H9 (cell line): ENCODE measurements around the gene CTNNBL1. TPM values are rescaled to one million over a fixed set of nuclear protein-coding genes. Genes with fewer than 3 reads are reported as not detected.

Experiments used
- DNase-seq: peaks from one replicate; pipeline ENCODE4 v3.0.0-alpha.2; 2017
- H2AFZ ChIP-seq: one replicate; pipeline ENCODE4 v1.6.1; 2013; ENCODE audit warnings: mild to moderate bottlenecking, low read length, control low read depth, moderate library complexity
- H2AK5ac ChIP-seq: 2 replicates; pipeline ENCODE4 v1.6.1; 2013; ENCODE audit warnings: low read length, control low read depth, mixed read lengths; ENCODE audit not compliant: insufficient read length
- H2BK120ac ChIP-seq: one replicate; pipeline ENCODE4 v1.6.1; 2013; ENCODE audit warnings: low read depth, mild to moderate bottlenecking, low read length, control low read depth, inconsistent platforms; ENCODE audit not compliant: poor library complexity, severe bottlenecking
- H2BK12ac ChIP-seq: 2 replicates; pipeline ENCODE4 v1.6.1; 2013; ENCODE audit warnings: low read length, control low read depth, mixed read lengths, low read depth; ENCODE audit not compliant: insufficient read length
- H2BK15ac ChIP-seq: 2 replicates; pipeline ENCODE4 v1.6.1; 2013; ENCODE audit warnings: low read depth, low read length, control low read depth
- H2BK20ac ChIP-seq: one replicate; pipeline ENCODE4 v1.6.1; 2013; ENCODE audit warnings: low read depth, mild to moderate bottlenecking, low read length, control low read depth, inconsistent platforms; ENCODE audit not compliant: poor library complexity, severe bottlenecking
- H2BK5ac ChIP-seq: 2 replicates; pipeline ENCODE4 v1.6.1; 2013; ENCODE audit warnings: low read length, control low read depth, mixed read lengths; ENCODE audit not compliant: insufficient read length
- H3K14ac ChIP-seq: 2 replicates; pipeline ENCODE4 v1.6.1; 2013; ENCODE audit warnings: low read length, control low read depth; ENCODE audit not compliant: insufficient read depth
- H3K18ac ChIP-seq: 2 replicates; pipeline ENCODE4 v1.6.1; 2013; ENCODE audit warnings: low read depth, mild to moderate bottlenecking, mixed read lengths, low read length, control low read depth; ENCODE audit not compliant: insufficient read length
- H3K23ac ChIP-seq: 2 replicates; pipeline ENCODE4 v1.6.1; 2013; ENCODE audit warnings: low read length, control low read depth, mixed read lengths, low read depth; ENCODE audit not compliant: insufficient read length
- H3K23me2 ChIP-seq: 2 replicates; pipeline ENCODE4 v1.6.1; 2013; ENCODE audit warnings: low read depth, mild to moderate bottlenecking, mixed read lengths, low read length, control low read depth; ENCODE audit not compliant: insufficient read length, poor library complexity, severe bottlenecking
- H3K27ac ChIP-seq: 2 replicates; pipeline ENCODE4 v1.5.1; 2013; ENCODE audit warnings: low read length, control low read depth, mixed read lengths, low read depth; ENCODE audit not compliant: insufficient read length
- H3K27me3 ChIP-seq: 2 replicates; pipeline ENCODE4 v1.6.1; 2013; ENCODE audit warnings: low read length, control low read depth, inconsistent platforms; ENCODE audit not compliant: insufficient read depth
- H3K4ac ChIP-seq: 2 replicates; pipeline ENCODE4 v1.6.1; 2013; ENCODE audit warnings: low read depth, mild to moderate bottlenecking, control low read depth, inconsistent platforms, low read length, moderate library complexity
- H3K4me1 ChIP-seq: 2 replicates; pipeline ENCODE4 v1.6.1; 2013; ENCODE audit warnings: low read length, control low read depth, inconsistent platforms; ENCODE audit not compliant: insufficient read depth
- H3K4me2 ChIP-seq: 2 replicates; pipeline ENCODE4 v1.6.1; 2013; ENCODE audit warnings: low read length, control low read depth, mixed read lengths; ENCODE audit not compliant: insufficient read length, insufficient read depth
- H3K56ac ChIP-seq: 2 replicates; pipeline ENCODE4 v1.6.1; 2013; ENCODE audit warnings: low read depth, mild to moderate bottlenecking, mixed read lengths, low read length, control low read depth; ENCODE audit not compliant: insufficient read length
- H3K79me1 ChIP-seq: 2 replicates; pipeline ENCODE4 v1.6.1; 2013; ENCODE audit warnings: low read depth, mild to moderate bottlenecking, moderate library complexity, low read length, control low read depth, inconsistent platforms; ENCODE audit not compliant: insufficient read depth, poor library complexity, severe bottlenecking
- H3K79me2 ChIP-seq: 2 replicates; pipeline ENCODE4 v1.6.1; 2013; ENCODE audit warnings: low read length, control low read depth, inconsistent platforms; ENCODE audit not compliant: insufficient read depth
- H3K9ac ChIP-seq: 2 replicates; pipeline ENCODE4 v1.6.1; 2013; ENCODE audit warnings: low read length, control low read depth, mixed read lengths; ENCODE audit not compliant: insufficient read length; ENCODE audit errors: extremely low read depth
- H3K9me3 ChIP-seq: one replicate; pipeline ENCODE4 v1.6.1; 2013; ENCODE audit warnings: low read depth, low read length, inconsistent platforms; ENCODE audit not compliant: control insufficient read depth
- H3T11ph ChIP-seq: one replicate; pipeline ENCODE4 v1.6.1; 2013; ENCODE audit warnings: mild to moderate bottlenecking, low read length, control low read depth, inconsistent platforms
- H4K20me1 ChIP-seq: one replicate; pipeline ENCODE4 v1.6.1; 2013; ENCODE audit not compliant: control insufficient read depth, insufficient read length, insufficient read depth
- H4K5ac ChIP-seq: 2 replicates; pipeline ENCODE4 v1.6.1; 2013; ENCODE audit warnings: low read depth, mild to moderate bottlenecking, mixed read lengths, low read length, control low read depth; ENCODE audit not compliant: insufficient read length
- H4K8ac ChIP-seq: replicated peaks from 2 replicates; pipeline ENCODE4 v1.6.1; 2013; ENCODE audit warnings: low read length, control low read depth, mixed read lengths, low read depth; ENCODE audit not compliant: insufficient read length
- H4K91ac ChIP-seq: 2 replicates; pipeline ENCODE4 v1.6.1; 2013; ENCODE audit warnings: low read depth, mild to moderate bottlenecking, moderate library complexity, mixed read lengths, low read length, control low read depth; ENCODE audit not compliant: insufficient read length
- H3K27ac Mint-ChIP-seq, 3 experiments: 2 replicates in 2 of 3; 3 replicates in 1 of 3; pipeline ENCODE4 v1.8.0; 2020 to 2021; ENCODE audit warnings: mixed read lengths in 3 of 3, mild to moderate bottlenecking in 1 of 3, moderate library complexity in 1 of 3
- H3K27me3 Mint-ChIP-seq: 2 replicates; pipeline ENCODE4 v1.8.0; 2021; ENCODE audit warnings: low read depth, mild to moderate bottlenecking, moderate library complexity, mixed read lengths
- H3K36me3 Mint-ChIP-seq, 3 experiments: 2 replicates in 2 of 3; 3 replicates in 1 of 3; pipeline ENCODE4 v1.8.0; 2020 to 2021; ENCODE audit warnings: low read depth in 3 of 3, mixed read lengths in 3 of 3; ENCODE audit not compliant: insufficient read depth in 1 of 3
- H3K4me1 Mint-ChIP-seq, 2 experiments: 2 replicates each; pipeline ENCODE4 v1.8.0; 2020; ENCODE audit warnings: mixed read lengths in 2 of 2
- H3K4me3 Mint-ChIP-seq, 2 experiments: 2 replicates in 1 of 2; 3 replicates in 1 of 2; pipeline ENCODE4 v1.8.0; 2020 to 2021; ENCODE audit warnings: mild to moderate bottlenecking in 2 of 2, mixed read lengths in 2 of 2, moderate library complexity in 1 of 2
- H3K9me3 Mint-ChIP-seq, 2 experiments: 2 replicates in 1 of 2; 3 replicates in 1 of 2; pipeline ENCODE4 v1.8.0; 2020; ENCODE audit warnings: mild to moderate bottlenecking in 2 of 2, mixed read lengths in 2 of 2, moderate library complexity in 1 of 2
- WGBS: extraction: QIAGEN DNeasy Blood & Tissue Kit; methylation state at CpG from one replicate; pipeline ENCODE4 v1.1.7; 2013; ENCODE audit warnings: missing lambda C conversion rate, low lambda C conversion rate, mixed read lengths; ENCODE audit not compliant: insufficient read length; ENCODE audit errors: extremely low coverage; 5-methylcytosine and 5-hydroxymethylcytosine counted together
- total RNA-seq: library from RNA; stranded (reverse); gene quantifications from 2 replicates; pipeline ENCODE4 v1.2.1, GENCODE V29; 2021
- TF ChIP-seq, protein P1 (sequence below): fragments of 200-600 bp; sonication (generic); conservative IDR thresholded peaks from 3 replicates; pipeline ENCODE4 v1.8.0; 2021; ENCODE audit warnings: antibody characterized with exemption, mild to moderate bottlenecking

The CTNNBL1 gene
- total RNA-seq, 1 experiment from 2014 or later = 67.2 TPM

DNA sequence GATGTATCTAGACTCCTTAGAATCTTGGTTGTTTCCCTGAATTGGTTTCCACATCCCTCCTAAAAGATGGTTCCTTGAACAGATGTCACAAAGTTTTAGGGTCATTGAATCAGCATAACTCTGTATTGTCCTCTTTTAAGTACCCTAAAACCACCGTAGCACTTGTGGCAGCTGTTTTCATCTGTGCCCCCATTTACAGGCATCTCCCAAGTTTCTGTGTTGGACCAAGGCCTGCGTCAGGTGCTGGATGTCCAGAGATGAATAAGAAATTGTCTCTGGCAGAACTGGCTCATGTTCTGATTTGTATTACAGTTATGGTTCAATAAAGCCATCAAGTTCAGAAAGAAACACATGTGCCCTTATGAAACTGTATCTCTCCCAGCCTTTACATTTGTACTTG lies 48.3 kb downstream of the CTNNBL1 start:
- Mint-ChIP-seq H3K4me1 (peaks cover 17% of the 10 kb centered on the region in 2 experiments), H3K27ac (no peak overlapping the region), H3K36me3 (peaks cover 5 to 26% (median 22%) of the 10 kb centered on the region in 3 experiments; a peak in 6 of 7 replicates), H3K9me3 (no peaks in the 10 kb centered on the region), H3K4me3 (no peak overlapping the region), H3K27me3 (no peaks in the 10 kb centered on the region)
- no peak overlapping the region for H3K56ac ChIP-seq
- H3K79me2 ChIP-seq = no peaks in the 10 kb centered on the region
- no peak overlapping the region for H4K8ac ChIP-seq
- H3K23me2 ChIP-seq = no peaks in the 10 kb centered on the region
- H3K9ac ChIP-seq = no peak overlapping the region
- H3K4me2 ChIP-seq = no peak overlapping the region
- H2BK120ac ChIP-seq = no peak overlapping the region
- no peak overlapping the region for H4K91ac ChIP-seq
- H3K18ac ChIP-seq = no peak overlapping the region
- H3K9me3 ChIP-seq = no peaks in the 10 kb centered on the region
- DNase-seq = no peak
- no peaks in the 10 kb centered on the region for H3K79me1 ChIP-seq
- H4K5ac ChIP-seq = no peak overlapping the region
- H3K4ac ChIP-seq = no peak overlapping the region
- H2BK20ac ChIP-seq = no peak overlapping the region
- no peaks in the 10 kb centered on the region; the same call in 1 of the 2 replicates for H3K4me1 ChIP-seq
- H2BK12ac ChIP-seq = no peak overlapping the region
- no peak overlapping the region for H2BK15ac ChIP-seq
- no peak overlapping the region for H3K27ac ChIP-seq
- no peaks in the 10 kb centered on the region for H4K20me1 ChIP-seq
- H2AFZ ChIP-seq = no peak overlapping the region
- H3K14ac ChIP-seq = no peak overlapping the region
- TF ChIP-seq, protein P1, sequence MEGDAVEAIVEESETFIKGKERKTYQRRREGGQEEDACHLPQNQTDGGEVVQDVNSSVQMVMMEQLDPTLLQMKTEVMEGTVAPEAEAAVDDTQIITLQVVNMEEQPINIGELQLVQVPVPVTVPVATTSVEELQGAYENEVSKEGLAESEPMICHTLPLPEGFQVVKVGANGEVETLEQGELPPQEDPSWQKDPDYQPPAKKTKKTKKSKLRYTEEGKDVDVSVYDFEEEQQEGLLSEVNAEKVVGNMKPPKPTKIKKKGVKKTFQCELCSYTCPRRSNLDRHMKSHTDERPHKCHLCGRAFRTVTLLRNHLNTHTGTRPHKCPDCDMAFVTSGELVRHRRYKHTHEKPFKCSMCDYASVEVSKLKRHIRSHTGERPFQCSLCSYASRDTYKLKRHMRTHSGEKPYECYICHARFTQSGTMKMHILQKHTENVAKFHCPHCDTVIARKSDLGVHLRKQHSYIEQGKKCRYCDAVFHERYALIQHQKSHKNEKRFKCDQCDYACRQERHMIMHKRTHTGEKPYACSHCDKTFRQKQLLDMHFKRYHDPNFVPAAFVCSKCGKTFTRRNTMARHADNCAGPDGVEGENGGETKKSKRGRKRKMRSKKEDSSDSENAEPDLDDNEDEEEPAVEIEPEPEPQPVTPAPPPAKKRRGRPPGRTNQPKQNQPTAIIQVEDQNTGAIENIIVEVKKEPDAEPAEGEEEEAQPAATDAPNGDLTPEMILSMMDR = no peak
- H3T11ph ChIP-seq = no peak overlapping the region
- no peak overlapping the region for H2AK5ac ChIP-seq
- H3K27me3 ChIP-seq = no peaks in the 10 kb centered on the region
- WGBS = no CpG with 5 or more reads among the region's 2 CpGs
- H2BK5ac ChIP-seq = no peak overlapping the region
- no peak overlapping the region for H3K23ac ChIP-seq
